SH-SY5Y (cell line): Measurements from ENCODE around the gene EIF5.

Experiments used
- GATA2 ChIP-seq: IDR thresholded peaks from 2 replicates; pipeline ENCODE4 v1.6.1; 2011; ENCODE audit warnings: mild to moderate bottlenecking, low read depth, low read length
- GATA3 ChIP-seq: IDR thresholded peaks from 2 replicates; pipeline ENCODE4 v1.6.1; 2011; ENCODE audit warnings: low read depth, mild to moderate bottlenecking, low read length, moderate library complexity

DNA sequence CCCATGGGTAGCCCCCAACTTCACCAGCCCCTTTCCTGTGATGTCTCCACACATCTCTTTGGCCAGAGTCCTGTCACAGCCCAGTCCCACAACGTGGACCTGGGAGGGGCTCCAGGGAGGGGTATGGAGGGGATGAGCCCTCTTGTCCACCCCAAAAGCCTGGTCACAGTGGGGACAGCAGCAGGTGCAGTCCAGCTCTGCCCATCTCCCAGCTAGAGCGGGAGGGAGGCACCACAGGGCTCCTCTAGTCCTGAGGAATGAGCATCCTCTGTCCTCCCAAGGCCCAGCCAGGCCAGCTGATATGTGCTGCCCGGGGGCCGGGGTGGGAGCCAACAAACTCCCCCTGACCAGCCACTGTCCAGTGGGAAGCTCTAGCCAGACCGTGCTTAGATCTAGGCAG is 43.5 kb upstream of the EIF5 start:
- no peak for TF ChIP-seq GATA2
- no peak for TF ChIP-seq GATA3
